ENCODE data around the gene CUBN.

DNA sequence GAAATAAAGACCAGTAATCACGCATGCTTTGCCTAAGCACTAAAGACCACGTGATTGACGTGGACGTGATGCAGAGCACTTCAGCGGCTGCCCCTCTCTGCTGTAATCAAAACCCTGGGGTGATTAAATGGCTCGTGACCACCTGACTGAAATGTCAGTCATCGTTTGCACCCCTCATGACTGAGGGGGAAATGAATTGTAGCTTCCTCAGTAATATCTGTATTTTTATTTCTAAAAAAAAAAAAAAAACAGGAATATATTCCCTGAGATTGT, 164.3 kb downstream of the CUBN start:
- TF ChIP-seq, protein P1, sequence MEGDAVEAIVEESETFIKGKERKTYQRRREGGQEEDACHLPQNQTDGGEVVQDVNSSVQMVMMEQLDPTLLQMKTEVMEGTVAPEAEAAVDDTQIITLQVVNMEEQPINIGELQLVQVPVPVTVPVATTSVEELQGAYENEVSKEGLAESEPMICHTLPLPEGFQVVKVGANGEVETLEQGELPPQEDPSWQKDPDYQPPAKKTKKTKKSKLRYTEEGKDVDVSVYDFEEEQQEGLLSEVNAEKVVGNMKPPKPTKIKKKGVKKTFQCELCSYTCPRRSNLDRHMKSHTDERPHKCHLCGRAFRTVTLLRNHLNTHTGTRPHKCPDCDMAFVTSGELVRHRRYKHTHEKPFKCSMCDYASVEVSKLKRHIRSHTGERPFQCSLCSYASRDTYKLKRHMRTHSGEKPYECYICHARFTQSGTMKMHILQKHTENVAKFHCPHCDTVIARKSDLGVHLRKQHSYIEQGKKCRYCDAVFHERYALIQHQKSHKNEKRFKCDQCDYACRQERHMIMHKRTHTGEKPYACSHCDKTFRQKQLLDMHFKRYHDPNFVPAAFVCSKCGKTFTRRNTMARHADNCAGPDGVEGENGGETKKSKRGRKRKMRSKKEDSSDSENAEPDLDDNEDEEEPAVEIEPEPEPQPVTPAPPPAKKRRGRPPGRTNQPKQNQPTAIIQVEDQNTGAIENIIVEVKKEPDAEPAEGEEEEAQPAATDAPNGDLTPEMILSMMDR (conservative IDR thresholded peaks at IDR 0.05; ENCODE audit: low read depth, low read length): no peak
- TF ChIP-seq EZH2 (IDR thresholded peaks at IDR 0.05; ENCODE audit: low read length, unreplicated experiment): no peak
- TF ChIP-seq EZH2phosphoT487 (IDR thresholded peaks at IDR 0.05; ENCODE audit: borderline replicate concordance, low read length): no peak
